GM19324 (cell line): ENCODE data around the gene C14orf119.
A peak's percentile ranks its signal among the peaks of the same experiment; 100 is the strongest.

ENCODE experiments used
- ATAC-seq: cut with Tn5 transposase; IDR thresholded peaks from one replicate; pipeline ENCODE4 v1.9.1; 2021; ENCODE audit warnings: mild to moderate bottlenecking, moderate library complexity; ENCODE audit not compliant: unreplicated experiment, low FRiP score

Gene C14orf119, protein sequence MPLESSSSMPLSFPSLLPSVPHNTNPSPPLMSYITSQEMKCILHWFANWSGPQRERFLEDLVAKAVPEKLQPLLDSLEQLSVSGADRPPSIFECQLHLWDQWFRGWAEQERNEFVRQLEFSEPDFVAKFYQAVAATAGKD

DNA sequence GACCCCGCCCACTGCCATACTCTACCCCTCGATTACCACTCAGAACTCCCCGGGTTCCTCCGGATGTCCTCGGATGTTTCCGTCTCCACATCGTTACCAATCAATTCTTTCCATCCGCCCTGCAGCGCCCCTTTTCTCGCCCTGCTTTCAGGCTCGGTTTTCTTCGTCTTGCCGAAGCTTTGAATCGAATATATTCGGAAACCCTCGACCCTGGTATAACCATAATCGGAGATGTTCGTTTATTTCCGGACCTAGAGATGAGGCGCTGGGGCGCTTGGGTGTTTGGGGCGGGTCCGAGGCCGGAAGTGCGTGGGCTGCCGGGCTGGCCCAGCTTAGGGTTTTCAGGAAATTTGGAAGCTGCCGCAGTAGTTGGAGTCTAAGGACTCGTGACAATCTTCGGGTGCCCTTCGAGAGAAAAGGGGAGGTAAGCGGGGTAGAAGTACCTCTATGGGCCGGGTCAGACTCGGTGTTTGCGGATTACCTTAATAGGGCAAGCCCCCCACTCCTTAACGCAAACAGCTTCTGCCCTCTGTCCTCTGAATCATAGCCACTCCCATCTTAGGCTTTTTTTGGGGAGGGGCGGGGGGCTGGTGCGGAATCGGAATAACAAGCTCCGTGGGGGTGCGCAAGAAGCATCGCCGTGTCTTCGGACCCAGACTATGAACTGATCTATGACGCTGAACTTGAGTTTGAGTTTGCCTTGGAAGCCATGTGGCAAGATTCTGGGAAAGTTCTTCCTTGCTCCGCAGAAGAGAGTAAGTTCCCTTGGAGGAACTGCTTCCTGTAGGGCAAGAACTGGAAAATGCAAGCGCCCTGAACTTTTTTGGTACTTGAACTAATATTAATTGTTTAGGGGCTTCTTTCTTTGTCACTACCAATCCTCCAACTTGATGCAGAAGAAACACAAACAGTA, at the start of gene C14orf119:
Gene C14orf119, plus strand, starts transcription at position 310 of the 913 bp plus-strand sequence. CDS start 2,154 bp downstream, outside the sequence.
- peak; percentile 96 for ATAC-seq

DNA sequence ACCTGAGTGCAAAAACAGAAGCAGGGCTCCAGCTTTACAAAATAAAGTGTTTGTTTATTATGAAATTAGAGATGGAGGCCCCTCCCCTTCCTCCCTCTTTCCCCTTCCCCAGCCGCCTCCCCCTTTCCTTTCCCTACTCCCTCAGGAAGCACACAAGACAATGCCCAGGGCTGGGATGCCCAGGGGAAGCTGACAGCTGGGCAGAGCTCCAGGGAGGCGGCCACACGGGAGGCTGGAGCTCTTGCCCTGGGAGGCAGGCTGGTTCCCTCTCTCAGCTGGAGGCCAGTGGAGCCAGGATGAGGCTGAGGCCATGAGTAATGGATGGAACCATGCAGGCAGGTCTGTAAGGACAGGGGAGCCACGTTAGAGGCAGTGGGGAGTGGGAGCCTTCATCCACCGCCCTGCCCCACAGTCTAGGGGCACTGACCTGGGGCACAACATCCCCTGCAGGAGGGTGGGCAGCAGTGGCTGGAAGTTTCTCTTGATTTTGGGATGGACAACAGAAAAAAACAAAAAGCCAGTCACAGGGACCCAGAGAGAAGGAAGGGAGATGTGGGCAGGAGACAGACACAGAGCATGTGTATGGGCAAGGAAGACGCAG, 48.2 kb upstream of the C14orf119 start:
- no peak for ATAC-seq

DNA sequence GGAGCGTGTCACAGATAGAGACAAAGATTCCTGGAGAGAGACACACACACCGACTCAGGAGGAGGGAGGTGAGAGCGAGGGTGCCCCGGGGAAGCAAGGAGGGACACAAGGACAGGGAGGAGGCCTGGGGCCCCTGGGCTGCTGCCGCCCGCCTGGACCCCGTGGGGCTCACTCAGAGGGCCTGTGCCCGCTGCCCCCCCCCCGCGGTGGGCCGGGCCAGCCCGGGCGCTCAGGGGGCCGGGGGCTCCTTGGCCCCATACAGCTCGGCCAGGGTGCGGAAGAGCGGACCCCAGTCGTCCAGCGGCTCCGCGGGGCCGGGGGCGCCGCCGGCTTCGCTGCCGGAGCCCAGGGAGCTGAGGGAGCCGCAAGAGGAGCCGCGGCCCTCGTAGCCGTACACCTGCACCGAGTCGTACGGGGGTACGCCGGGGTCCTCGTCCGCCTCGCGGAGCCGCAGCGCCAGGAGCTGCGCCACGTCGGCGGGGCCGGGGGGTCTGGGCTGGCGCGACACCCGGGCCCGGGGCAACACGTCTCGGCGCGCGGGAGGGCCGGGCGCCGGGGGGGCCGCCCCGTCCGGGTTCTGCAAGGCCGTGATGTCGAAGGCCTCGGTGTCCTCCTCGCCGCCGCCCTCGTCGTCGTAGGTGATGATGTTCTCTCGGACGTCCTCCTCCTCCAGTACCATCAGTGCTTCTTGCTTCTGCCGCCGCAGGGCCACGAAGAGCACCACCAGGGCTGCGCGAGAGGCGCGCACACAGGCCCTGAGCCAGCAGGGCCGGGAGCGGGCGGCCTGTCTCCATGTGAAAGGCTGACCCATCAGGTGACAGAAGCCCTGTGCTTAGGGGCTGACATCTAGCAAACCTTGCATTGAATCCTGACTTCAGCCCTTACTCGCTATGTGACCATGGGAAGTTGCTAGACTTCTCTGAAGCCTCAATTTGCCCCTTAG, 47.3 kb upstream of the C14orf119 start:
- no peak for ATAC-seq

DNA sequence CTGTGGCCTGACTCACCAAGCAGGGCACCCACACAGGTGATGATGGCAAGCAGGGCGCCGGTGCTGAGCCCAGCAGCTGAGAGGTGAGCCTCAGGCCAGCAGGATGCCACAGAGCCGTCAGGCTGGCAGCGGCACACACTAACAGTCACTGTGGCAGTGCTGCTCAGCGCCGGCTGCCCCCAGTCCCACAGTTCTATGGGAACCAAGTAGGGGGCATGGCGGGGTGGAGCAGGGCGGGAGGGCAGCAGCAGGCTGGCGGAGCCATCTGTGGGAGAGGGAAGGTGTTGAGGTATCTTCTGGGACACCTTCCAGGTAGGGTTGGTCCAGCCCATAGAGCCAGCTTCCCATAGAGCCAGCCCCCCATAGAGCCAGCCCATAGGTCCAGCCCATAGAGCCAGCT, 46.3 kb upstream of the C14orf119 start:
- no peak for ATAC-seq

DNA sequence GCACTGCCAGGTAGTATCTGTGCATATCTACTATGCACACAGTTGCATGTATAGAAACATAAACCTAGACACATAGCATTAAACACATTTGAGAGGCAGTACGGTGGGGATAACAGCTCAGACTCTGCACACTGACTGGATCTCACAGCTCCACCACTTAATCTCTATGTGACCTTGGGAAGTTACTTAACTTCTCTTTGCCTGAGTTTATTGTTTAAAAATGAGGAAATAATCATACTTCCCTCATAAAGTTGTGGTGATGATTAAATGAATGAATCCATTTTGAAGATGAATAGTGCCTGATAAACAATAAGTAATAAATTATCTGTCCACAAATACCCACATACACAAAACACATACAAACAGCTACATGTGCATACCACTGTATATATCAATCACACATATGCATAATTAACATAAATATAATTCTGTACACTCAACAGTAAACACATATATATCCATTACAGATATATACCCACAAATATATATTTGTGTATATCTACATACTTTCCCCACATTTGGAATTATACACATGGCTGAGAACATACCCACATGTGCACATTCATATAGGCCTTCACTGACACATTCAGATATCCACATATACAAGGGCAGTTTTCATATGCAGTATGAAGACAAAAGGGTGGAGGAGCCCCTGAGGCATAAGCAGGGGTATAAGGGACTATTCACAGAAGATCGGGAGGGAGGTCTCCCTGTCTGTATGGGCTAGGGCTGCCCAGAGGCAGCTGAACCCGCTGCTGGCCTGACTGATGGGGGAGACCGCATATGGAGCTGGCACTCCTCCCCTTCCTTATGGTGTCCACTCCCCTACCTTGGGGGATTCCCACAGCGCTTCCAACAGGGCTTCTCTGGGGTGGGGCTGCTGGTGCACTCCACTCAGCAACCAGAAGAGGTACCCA, 43.9 kb upstream of the C14orf119 start:
- ATAC-seq, result no peak

DNA sequence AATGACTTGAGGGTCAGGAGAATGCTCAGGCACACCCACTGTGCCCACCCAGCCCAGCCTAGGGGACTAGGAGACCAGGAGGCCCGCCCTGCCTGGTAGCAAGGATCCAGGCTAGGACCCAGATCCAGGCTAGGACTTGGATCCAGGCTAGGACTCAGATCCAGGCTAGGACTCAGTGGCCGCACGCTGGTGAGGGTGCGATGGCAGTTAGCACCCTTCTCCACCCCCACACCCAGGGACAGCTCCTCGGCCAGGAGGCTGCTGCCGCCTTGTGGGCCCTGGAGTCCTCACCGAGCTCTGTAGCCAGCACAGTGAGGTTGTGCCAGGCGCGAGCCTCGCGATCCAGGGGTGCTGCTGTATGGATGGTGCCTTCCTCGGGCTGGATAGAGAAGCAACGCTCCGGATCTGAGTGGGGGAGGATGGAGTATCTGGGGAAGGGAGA, 43.1 kb upstream of the C14orf119 start:
- ATAC-seq, result no peak

DNA sequence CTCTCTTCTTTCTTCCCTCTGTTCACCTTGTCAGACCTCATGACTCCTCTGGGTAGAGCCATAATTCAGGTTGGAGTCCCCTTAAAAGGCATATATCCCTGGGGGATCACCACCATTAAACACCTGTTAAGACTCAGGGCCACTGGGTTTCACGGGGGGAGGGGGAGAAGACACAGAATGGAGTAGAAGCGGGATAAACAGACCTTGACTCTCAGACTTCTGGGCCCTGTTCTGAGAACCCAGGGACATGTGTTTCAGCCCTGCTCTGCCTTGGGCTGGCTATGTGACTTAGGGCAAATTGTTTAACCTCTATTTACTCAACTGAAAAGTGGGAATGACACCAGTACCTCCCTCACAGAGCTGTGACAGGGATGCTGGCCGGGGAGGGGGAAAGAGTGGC, 42.6 kb upstream of the C14orf119 start:
- no peak for ATAC-seq

DNA sequence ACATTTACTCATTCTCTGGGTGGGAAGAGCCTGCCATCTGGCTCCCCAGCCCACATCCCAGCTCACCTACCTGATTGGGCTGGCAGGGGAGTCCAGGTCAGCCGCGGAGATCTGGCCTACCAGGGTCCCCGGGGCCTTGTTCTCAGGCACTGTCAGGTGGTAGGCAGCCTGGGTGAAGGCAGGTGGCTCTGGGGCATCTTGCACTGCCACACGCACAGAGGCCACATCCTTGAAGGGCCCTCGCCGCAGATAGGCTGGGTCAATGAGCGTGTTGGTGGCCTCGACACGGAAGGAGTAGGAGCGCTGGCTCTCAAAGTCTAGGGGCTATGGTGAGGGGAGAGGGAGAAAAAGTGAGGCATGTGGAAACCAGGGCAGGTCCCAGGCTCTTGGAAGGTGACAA, 41.9 kb upstream of the C14orf119 start:
- no peak for ATAC-seq

DNA sequence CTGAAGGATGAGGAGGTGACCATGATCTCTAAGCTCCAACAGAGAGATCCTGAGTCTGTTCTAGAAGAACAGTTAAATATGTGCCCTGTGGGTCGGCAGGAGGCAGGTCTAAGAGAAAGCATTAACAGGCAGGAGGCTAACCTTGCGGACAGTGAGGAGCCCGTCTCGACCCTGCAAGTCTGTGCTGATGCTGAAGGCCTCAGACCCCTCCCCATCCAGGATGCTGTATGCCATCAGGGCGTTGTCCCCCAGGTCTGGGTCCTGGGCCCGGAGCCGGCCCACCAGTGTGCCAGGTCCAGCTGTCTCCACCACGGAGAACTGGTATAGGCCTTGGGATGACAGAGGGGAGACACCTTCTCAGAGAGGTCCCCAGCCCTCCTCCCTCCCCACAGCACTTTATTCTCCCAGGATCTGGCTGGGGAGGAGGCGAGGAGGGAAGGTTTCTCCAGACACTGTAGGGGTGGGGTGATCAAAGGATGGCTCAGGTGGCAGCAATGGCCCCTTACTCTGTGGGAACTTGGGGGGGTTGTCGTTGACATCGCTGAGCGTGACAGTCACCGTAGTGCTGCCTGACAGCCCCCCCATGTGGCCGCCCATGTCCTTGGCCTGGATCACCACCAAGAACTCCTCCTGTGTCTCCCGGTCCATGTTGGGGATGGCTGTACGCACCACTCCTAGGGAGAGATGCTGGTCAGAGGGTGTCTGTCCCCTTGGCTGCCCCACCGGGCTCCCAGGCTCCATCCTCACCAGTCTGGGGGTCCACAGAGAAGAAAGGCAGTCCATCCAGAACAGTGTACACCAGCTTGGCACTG, 41.1 kb upstream of the C14orf119 start:
- ATAC-seq, result no peak

DNA sequence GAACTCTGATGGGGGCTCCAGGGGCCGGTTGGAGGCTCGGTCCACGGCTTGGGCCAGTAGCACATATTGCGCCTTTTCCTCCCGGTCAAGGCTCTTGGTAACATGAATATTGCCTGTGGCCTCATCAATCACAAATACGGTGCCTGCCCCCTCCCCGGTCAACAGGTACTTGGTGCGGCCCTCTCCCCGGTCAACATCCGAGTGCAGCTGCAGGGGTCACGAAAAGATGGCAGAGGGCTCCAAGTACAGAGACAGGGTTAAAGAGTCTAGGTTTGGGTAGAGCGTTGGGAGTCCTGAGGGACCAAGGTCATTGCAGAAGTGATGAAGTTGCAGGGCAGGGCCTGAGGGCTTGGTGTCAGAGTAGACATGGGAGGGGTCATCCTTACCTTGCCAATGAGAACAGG, 40.2 kb upstream of the C14orf119 start:
- no peak for ATAC-seq

DNA sequence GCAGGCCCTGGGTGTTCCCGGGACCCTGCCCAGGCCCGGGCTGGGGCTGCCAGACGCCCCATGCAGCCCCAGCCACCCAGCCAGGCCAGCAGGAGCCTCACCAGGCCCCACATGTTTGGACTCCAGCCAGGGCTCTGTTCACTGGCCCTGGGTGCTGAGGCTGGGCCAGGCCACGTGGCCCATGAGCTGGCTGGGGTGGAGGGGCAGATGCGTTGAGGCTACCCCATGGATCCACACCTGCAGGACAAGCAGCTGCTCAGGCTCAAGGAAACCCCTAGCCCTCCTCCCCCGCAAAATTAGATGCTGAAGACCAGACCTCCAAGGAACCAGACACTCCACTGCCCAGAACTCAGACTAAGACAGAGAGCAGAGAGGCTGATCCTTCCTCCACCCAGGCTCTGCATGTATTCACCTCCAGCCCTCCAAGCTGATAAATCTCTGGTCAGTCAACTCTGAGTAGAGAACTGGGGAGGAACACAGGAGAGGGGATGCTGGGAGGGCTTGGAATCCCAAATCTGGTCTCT, 39.6 kb upstream of the C14orf119 start:
- ATAC-seq, result no peak

DNA sequence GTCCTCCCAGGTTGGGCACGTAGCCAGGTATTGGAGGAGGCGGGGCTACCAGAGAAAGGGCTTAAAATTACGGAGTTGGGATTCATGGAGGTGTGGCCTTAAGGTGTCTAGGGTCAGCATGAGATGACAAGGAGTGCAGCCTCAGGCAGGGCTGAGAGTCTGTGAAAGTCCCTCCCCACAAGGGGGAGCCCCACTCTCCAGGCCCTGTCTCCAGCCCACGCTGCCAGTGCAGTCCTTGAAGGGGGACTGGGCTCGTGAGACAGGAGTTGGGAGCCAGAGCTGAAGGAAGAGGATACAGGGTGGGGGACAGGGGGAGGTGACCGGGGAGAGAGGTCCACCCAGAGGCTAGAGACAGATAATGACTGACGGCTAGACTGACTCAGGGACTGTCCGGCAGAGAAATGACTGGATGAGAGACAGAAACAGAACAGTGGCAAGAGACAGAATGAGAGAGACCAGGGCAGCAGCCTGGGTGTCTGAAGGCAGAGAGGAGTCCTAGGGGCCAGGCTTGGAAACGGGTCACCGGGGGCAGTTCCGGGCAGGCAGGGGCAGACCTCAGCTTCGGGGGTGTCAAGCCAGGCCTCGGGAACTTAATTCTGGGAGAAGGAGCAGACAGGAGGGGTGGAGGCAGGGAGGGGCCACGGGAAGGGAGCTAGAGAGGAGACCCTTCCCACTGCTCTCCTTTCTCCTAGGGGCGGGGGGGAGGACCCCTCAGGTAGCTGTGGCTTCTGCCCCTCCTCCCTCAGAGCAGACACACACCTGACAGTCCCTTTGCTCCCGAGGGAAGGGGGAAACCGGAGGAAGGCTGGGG, 39.0 kb upstream of the C14orf119 start:
- ATAC-seq, result peak; percentile 32

DNA sequence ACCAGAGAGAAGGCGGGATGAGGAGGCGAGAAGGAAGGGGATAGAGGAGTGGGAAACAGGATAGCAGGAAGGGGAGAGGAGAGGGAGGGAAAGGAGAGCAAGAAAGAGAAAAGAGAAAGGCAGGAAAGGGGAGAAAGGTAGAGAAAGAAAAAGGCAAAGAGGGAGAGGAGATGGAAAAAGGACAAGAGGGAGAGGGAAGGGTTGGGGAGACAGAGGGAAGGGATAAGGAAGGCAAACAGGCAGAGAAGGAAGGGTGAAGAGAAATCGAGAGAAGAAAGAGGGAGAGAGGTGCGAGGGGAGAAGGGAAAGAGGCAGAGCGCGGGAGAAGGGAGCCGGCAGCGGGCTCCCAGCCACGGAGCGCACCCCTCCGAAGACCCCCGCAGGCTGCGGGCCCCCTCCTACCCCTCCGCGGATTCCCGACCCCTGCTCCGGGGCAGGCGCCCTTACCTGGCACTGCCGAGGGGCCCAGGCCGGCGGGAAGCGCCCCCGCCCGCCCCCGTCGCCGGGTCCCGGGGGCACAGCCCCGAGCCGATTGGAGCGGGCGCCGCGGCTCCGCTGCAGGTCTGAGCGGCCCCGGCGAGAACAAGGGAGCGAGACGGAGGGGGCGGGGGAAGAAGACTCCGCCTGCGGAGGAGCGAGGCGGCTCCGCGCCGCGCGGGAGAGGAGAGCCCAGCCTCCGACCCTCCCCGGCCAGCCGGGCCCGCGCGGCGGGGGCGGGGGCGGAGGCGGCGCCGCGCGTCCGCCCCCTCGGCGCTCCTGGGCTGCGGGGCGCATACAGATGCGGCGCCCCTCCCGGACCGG, 38.1 kb upstream of the C14orf119 start, which contains the start of gene CDH24:
Gene CDH24, minus strand, starts transcription at position 565 of the 801 bp plus-strand sequence. CDS start 1,787 bp downstream, outside the sequence.
- peak; percentile 47 for ATAC-seq

DNA sequence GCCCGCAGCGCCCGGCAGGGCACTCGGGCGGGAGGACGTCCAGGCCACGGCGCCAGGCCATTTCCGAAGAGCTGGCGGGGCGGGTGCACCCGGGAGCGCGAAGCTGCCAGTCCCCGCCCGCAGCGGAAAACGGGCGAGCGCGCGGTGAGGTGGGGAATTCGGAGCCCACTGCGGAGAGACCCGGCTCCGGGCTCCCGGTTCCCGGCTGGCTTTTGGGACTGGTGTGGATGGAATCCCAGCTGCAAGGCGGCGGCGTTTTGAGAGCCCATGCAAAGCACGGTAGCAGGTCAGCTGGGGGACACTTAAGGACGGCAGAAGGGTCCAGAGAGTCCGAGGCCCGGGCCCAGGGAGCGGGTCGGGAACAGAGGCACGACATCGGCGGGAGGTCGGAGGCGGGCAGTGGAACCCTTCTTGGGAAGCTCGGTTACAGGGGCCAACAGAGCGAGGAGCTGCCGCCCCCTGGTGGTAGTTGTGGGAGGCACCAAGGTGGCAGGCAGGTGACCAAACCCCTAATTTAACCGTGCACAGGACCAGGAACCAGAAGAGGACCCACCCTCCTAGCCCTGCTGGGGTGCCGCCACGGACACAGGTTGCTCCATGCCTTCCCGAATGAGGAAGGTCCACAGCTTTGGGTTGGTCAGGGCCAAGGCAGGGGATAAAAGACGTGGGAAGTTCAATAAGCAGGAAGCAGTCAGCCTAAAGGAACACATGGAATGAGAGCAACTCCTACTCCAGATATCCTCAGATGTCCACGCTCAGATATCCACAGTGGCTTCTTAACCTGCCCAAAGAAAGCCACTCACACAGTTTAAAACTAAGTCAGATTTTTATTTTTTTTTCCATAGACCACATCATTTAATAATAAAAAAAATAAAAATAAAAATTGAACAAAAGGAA, 37.3 kb upstream of the C14orf119 start:
- ATAC-seq, result peak; percentile 49

DNA sequence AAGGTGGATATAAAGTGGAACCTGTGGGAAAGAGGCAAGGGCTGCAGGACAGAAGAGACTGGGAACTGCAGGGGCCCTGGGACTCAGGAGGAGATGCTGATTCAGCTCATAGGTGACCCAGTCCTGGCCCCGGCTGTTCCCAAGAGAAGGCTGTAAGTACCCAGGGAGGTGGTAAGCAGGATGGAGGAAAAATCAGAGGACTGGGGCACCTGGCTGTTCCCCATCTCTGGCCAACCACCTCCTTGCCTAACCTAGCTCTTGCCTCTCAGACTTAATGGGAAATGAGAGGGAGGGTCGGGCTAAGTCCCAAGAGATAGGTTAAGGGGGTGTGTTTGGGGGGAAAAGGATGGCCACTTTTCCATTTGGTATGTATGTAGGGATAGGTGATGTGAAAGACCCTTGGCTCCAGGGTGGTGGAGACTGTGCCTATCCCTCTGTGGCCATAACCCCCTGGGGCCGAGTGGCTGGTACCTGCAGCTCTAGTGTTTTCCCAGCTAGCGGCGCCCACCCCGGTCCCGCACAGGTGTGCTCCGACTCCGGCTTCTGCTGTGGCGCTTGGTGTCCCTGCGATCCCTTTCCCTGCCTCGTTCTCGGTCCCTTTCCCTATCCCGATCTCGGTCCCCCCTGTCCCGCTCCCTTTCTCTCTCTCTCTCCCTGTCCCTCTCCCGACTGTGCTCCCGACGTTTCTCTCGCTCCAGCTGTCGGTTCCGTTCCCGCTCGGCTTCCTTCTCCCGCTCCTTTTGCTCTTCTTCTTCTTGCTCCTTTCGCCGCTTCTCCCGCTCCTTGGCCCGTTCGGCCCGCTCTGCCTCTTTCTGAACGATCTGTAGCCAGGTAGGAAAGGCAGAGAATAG, 36.4 kb upstream of the C14orf119 start:
- ATAC-seq, result no peak
